Sigmoid colon (tissue), 7 donors: ENCODE data around the gene PTMA. TPM values are rescaled to one million over a fixed set of nuclear protein-coding genes. Genes with fewer than 3 reads are reported as not detected.

ENCODE experiments used
- DNase-seq: peaks from one replicate; pipeline ENCODE4 v3.0.0-alpha.2; 2019
- H3K27ac ChIP-seq, 4 donors: fragments of 200-600 bp; sonication (generic); one replicate each; pipeline ENCODE4 v1.5.1; 2016 to 2019; ENCODE audit warnings: mild to moderate bottlenecking in 1 of 4
- H3K27me3 ChIP-seq, 3 donors: fragments of 200-600 bp; sonication (generic); one replicate each; pipeline ENCODE4 v1.5.1; 2019; ENCODE audit warnings: mild to moderate bottlenecking in 1 of 3
- H3K36me3 ChIP-seq, 4 donors: fragments of 200-600 bp; sonication (generic); one replicate each; pipeline ENCODE4 v1.5.1; 2016 to 2019
- H3K4me1 ChIP-seq, 4 donors: fragments of 200-600 bp; sonication (generic); one replicate each; pipeline ENCODE4 v1.5.1; 2017 to 2019
- H3K4me3 ChIP-seq, 4 donors: fragments of 200-600 bp; sonication (generic); one replicate each; pipeline ENCODE4 v1.5.1; 2017 to 2019; ENCODE audit warnings: mild to moderate bottlenecking in 2 of 4, moderate library complexity in 1 of 4
- H3K9me3 ChIP-seq, 4 donors: fragments of 200-600 bp in 3 of 4; sonication (generic) in 3 of 4; one replicate each; pipeline versions ENCODE4 v1.5.1 to v1.6.1; 2013 to 2019
- EP300 ChIP-seq, 4 donors: sonication (generic); formaldehyde crosslinking; IDR thresholded peaks; one replicate each; pipeline ENCODE4 v1.6.1; 2017; ENCODE audit warnings: antibody characterized with exemption in 4 of 4
- POLR2A ChIP-seq, 2 donors: fragments of 450-650 bp; IDR thresholded peaks; one replicate each; pipeline ENCODE4 v1.6.1; 2016; ENCODE audit warnings: antibody characterized with exemption in 2 of 2, mild to moderate bottlenecking in 2 of 2, moderate library complexity in 2 of 2
- POLR2AphosphoS5 ChIP-seq, 4 donors: sonication (generic); formaldehyde crosslinking; IDR thresholded peaks; one replicate each; pipeline ENCODE4 v1.6.1; 2017; ENCODE audit warnings: antibody characterized with exemption in 4 of 4
- WGBS, 2 donors: extraction: QIAGEN DNeasy Blood & Tissue Kit; methylation state at CpG; one replicate each; pipeline ENCODE4 v1.1.7; 2013; 5-methylcytosine and 5-hydroxymethylcytosine counted together
- intact Hi-C: fragments of 100-400 bp; cut with DNase I; formaldehyde crosslinking; loops from one replicate; pipeline ENCODE4 v1.15.1; 2023
- polyA plus RNA-seq, 3 donors: library from polyadenylated mRNA; stranded (reverse); fragments of 200-250 nt; gene quantifications; one replicate each; pipeline ENCODE4 v1.2.3, GENCODE V29; 2013
- small RNA-seq, 3 donors: library from RNA; depleted of rRNA; stranded (forward); fragments of <200 nt; gene quantifications; one replicate each; pipeline ENCODE3, GENCODE V24; 2016
- total RNA-seq, 4 donors: library from RNA; depleted of rRNA; stranded (reverse); fragments of >200 nt; gene quantifications; one replicate each; pipeline ENCODE4 v1.1.0, GENCODE V29; 2016
- TF ChIP-seq, protein P1 (sequence below), 4 experiments: fragments of 450-650 bp in 3 of 4; fragments of 200-600 bp in 1 of 4; IDR thresholded peaks; one replicate each; pipeline ENCODE4 v1.5.1; 2016 to 2019; ENCODE audit warnings: antibody characterized with exemption in 4 of 4, mild to moderate bottlenecking in 3 of 4, moderate library complexity in 2 of 4
- donor health status: healthy with polysubstance abuse.
- donor health status: Bipolar disorder and iron deficiency.
- donor health status: healthy.

PTMA gene
- total and polyA plus RNA-seq, 7 donors = 807 to 2,683 (median 1,142) TPM

DNA sequence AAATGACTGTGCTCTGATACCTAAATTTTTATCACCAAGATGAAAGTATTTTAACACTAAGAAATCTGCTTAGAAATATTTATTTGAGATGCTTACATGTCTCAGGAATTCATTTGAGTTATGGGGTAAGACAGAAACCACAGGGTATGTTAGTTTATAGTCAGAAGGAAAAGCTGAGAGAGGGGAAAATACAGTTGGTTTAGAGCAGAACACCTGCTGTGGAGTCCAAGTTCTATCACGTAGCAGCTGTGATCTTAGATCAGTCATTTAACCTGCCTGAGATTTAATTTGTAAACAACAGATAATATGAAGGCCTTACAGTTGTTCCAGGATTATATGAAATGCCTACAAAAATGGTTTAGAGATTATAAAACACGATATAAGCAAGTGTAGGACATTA, 43.7 kb downstream of the PTMA start:
- Histone ChIP-seq H3K4me1 (no peaks in the 10 kb centered on the region), H3K4me3 (no peak overlapping the region), H3K27ac (no peak overlapping the region), H3K9me3 (no peaks in the 10 kb centered on the region), H3K36me3 (no peaks in the 10 kb centered on the region), H3K27me3 (no peaks in the 10 kb centered on the region)
- WGBS, 2 donors = 36 to 68% methylated on average over 2 of the region's 2 CpGs
- intact Hi-C loops = no loop called here
- no peak for DNase-seq
- TF ChIP-seq, protein P1, sequence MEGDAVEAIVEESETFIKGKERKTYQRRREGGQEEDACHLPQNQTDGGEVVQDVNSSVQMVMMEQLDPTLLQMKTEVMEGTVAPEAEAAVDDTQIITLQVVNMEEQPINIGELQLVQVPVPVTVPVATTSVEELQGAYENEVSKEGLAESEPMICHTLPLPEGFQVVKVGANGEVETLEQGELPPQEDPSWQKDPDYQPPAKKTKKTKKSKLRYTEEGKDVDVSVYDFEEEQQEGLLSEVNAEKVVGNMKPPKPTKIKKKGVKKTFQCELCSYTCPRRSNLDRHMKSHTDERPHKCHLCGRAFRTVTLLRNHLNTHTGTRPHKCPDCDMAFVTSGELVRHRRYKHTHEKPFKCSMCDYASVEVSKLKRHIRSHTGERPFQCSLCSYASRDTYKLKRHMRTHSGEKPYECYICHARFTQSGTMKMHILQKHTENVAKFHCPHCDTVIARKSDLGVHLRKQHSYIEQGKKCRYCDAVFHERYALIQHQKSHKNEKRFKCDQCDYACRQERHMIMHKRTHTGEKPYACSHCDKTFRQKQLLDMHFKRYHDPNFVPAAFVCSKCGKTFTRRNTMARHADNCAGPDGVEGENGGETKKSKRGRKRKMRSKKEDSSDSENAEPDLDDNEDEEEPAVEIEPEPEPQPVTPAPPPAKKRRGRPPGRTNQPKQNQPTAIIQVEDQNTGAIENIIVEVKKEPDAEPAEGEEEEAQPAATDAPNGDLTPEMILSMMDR (IDR thresholded peaks at IDR 0.05) = no peak
- TF ChIP-seq EP300 (IDR thresholded peaks at IDR 0.05) (no peak), POLR2AphosphoS5 (IDR thresholded peaks at IDR 0.05) (no peak), POLR2A (IDR thresholded peaks at IDR 0.05) (no peak)

DNA sequence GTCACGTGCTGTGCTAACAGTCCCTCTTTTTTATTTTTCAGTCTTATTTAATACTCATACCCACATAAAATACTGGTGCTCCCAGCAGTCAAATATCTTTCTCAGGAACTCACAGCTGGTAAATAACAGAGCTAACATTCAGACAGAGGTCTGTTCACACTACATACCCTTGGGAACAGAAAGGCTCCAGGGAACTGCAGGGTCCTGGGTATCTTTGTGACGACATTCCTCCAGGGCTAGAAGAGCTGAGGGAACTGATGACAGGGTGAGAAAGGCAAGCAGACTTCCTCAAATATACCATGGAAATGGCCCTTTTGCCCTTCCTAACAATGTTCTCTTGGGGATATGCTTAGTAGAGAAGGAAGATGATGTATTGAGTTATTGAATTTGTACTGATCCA, 53.4 kb downstream of the PTMA start:
- DNase-seq = no peak
- H3K4me3 ChIP-seq = no peak overlapping the region
- WGBS, 2 donors = 91 to 95% methylated on average over 2 of the region's 2 CpGs
- no peaks in the 10 kb centered on the region for H3K9me3 ChIP-seq
- no peaks in the 10 kb centered on the region for H3K4me1 ChIP-seq
- no peak overlapping the region for H3K27ac ChIP-seq
- intact Hi-C loops = no loop called here
- no peaks in the 10 kb centered on the region for H3K36me3 ChIP-seq
- no peaks in the 10 kb centered on the region for H3K27me3 ChIP-seq
- no peak for TF ChIP-seq EP300 (IDR thresholded peaks at IDR 0.05)
- TF ChIP-seq, protein P1 (IDR thresholded peaks at IDR 0.05) = no peak
- no peak for TF ChIP-seq POLR2AphosphoS5 (IDR thresholded peaks at IDR 0.05)
- TF ChIP-seq POLR2A (IDR thresholded peaks at IDR 0.05) = no peak

Small RNA genes lying within 50 kb of the gene (small RNA-seq; reads per million reads assigned to genes)
- 0 reads per million in 3 donors for gene RF00015

Other genes starting within 250 kb of the PTMA start
- gene NCL, start 244.0 kb upstream of the PTMA start, total RNA-seq = 100 to 1,000 TPM; 100 to 227 (median 126) TPM
- gene NCL, start 244.0 kb upstream of the PTMA start, polyA plus RNA-seq = 100 to 1,000 TPM in 2 of 3 donors, 10 to 100 TPM in 1; 82.1 to 273 (median 112) TPM
- gene NMUR1, start 178.1 kb upstream of the PTMA start, total RNA-seq = under 1 TPM in 3 of 4 donors, not detected in 1; 0.14 to 0.36 (median 0.16) TPM
- under 1 TPM in 2 of 3 donors, not detected in 1; 0.23 to 0.28 TPM for gene NMUR1, start 178.1 kb upstream of the PTMA start, polyA plus RNA-seq
- not detected for gene TEX44, start 115.7 kb upstream of the PTMA start, total RNA-seq
- not detected for gene TEX44, start 115.7 kb upstream of the PTMA start, polyA plus RNA-seq
- gene PDE6D, start 72.8 kb downstream of the PTMA start, total RNA-seq = 10 to 100 TPM; 19.9 to 44.9 (median 26.3) TPM
- 10 to 100 TPM; 23.1 to 28.9 (median 24.6) TPM for gene PDE6D, start 72.8 kb downstream of the PTMA start, polyA plus RNA-seq
- gene COPS7B, start 77.9 kb downstream of the PTMA start, total RNA-seq = 10 to 100 TPM; 16.8 to 43.8 (median 24.9) TPM
- 10 to 100 TPM in 2 of 3 donors, 1 to 10 TPM in 1; 8.1 to 27.8 (median 15.0) TPM for gene COPS7B, start 77.9 kb downstream of the PTMA start, polyA plus RNA-seq
- gene NPPC, start 217.9 kb downstream of the PTMA start, total RNA-seq = 1 to 10 TPM in 2 of 4 donors, not detected in 2; 1.9 to 5.6 TPM
- 1 to 10 TPM in 1 of 3 donors, under 1 TPM in 1, not detected in 1; 0.60 to 2.8 TPM for gene NPPC, start 217.9 kb downstream of the PTMA start, polyA plus RNA-seq